Measurements from ENCODE around the gene POLD1.
"Not testable (repeated sequence)": the region's sequence is repeated elsewhere in the genome, so short reads cannot be mapped to it uniquely, and the experiment has no call there.

POLD1 gene

DNA sequence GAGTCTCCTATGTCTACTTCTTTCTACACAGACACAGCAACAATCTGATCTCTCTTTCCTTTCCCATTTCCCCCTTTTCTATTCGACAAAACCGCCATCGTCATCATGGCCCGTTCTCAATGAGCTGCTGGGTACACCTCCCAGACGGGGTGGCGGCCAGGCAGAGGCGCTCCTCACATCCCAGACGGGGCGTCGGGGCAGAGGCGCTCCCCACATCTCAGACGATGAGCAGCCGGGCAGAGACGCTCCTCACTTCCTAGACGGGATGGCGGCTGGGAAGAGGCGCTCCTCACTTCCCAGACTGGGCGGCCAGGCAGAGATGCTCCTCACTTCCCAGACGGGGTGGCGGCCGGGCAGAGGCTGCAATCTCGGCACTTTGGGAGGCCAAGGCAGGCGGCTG, 6.8 kb downstream of the POLD1 start:
- not testable (repeated sequence) for DNase-seq (ENCODE audit: low spot score)

DNA sequence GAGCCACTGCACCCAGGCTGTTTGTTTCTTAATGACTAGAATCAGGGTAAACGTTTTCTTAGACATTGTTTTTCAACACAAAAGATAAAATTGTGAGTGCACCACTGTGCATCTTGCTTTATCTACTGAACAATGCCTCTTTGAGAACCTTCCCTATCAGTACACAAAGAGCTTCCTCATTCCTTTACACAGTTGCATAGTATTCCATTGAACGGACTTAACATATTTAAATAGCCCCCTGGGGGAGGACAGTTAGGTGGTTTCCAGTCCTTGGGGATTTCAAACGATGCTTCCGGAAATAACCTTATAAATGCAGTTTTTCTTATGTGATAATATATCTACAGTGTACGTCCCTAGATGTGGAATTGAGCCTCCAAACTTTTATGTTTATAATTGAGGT, 8.6 kb downstream of the POLD1 start:
- DNase-seq (ENCODE audit: low spot score), result no peak

DNA sequence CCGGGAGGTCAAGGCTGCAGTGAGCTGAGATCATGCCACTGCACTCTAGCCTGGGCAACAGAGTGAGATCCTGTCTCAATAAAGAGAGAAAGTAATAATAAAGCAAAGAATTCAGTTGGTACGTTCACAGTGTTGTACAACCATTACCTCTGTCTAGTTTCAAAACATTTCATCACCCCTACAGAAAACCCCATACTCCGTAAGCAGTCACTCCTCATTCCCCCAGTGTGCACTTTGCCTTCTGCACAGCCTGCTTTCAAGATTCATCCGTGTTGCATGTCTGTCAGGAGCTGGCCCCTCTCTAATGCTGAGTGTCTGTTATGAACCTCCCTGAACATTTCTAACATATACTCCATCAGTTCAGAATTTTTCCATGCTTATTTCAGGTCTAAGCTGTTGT, 9.4 kb downstream of the POLD1 start:
- DNase-seq (ENCODE audit: low spot score), result no peak

DNA sequence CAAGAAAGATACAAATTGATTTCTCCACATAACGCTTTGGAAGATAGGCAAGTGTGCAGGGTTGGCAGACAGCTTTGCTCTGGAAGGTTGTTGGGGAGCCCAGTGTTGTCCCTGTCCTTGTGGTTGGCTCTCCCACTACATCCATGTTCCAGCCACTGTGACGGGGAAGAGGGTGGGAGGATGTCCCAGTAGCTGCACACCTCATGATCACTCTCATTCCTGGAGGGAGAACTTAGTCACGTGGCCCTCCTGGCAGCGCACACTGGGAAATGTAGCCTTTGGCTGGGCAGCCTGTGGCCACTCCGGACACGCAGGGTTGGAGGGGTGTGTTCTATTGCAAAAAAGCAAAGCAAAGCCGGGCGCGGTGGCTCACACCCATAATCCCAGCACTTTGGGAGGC, 9.9 kb downstream of the POLD1 start:
- DNase-seq (ENCODE audit: low spot score), result no peak

DNA sequence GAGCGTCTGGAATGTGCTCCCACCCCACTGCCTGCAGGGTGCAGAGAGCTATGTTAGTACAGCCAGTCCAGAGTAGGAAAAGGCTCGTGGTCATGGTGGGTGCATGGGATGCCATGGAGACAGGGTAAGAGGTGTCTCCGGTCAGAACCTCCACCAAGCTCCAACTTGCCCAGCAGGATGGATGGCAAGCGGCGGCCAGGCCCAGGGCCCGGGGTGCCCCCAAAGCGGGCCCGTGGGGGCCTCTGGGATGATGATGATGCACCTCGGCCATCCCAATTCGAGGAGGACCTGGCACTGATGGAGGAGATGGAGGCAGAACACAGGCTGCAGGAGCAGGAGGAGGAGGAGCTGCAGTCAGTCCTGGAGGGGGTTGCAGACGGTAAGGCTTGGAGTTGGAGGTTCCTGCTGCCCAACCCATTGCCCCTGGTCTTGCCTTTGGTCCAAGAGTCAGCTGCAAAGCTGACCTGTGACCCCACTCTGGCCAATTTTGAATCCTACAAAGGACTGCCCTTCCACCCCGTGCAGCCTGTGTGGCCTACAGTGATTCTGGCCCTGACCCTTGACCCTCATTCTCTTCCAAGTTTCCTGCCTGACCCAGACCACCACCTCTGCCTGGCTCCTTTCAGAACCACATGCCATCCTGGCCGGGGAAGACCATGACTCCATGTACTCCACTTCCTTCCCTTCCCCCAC, 14.7 kb downstream of the POLD1 start:
- no peak for DNase-seq (ENCODE audit: low spot score)

DNA sequence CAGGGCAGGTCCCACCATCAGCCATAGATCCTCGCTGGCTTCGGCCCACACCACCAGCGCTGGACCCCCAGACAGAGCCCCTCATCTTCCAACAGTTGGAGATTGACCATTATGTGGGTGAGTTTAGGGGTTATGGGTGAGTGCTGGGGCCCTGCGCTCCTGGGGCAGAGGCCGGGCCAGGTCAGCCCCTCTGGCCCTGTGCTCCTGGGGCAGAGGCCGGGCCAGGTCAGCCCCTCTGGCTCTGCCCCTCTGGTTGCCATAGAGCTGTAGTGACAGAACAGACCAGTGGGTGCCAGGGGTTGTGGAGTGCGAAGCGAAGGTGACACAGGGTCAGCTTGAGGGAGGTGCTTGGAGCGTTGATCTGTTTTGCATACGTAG, 15.2 kb downstream of the POLD1 start:
- no peak for DNase-seq (ENCODE audit: low spot score)

DNA sequence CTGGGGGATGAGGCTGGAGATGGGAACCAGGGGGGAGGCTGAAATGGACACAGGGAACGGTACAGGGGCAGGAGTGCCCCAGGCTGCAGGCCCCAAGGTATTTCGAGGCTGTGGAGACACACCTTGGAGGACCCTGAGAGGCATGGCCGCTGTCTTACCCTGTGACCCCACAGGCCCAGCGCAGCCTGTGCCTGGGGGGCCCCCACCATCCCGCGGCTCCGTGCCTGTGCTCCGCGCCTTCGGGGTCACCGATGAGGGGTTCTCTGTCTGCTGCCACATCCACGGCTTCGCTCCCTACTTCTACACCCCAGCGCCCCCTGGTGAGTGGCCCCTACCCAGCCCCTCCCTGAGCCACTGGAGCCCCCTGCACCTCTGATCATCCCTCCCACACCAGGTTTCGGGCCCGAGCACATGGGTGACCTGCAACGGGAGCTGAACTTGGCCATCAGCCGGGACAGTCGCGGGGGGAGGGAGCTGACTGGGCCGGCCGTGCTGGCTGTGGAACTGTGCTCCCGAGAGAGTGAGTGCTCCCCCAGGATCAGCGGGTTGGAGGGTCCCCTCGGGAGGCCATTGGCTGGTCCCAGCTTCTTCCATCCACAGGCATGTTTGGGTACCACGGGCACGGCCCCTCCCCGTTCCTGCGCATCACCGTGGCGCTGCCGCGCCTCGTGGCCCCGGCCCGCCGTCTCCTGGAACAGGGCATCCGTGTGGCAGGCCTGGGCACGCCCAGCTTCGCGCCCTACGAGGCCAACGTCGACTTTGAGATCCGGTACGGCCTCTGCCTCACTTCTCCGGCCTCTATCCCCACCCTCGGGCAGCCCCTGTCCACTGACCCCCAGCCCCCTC, 17.7 kb downstream of the POLD1 start:
- DNase-seq (ENCODE audit: low spot score), result no peak

DNA sequence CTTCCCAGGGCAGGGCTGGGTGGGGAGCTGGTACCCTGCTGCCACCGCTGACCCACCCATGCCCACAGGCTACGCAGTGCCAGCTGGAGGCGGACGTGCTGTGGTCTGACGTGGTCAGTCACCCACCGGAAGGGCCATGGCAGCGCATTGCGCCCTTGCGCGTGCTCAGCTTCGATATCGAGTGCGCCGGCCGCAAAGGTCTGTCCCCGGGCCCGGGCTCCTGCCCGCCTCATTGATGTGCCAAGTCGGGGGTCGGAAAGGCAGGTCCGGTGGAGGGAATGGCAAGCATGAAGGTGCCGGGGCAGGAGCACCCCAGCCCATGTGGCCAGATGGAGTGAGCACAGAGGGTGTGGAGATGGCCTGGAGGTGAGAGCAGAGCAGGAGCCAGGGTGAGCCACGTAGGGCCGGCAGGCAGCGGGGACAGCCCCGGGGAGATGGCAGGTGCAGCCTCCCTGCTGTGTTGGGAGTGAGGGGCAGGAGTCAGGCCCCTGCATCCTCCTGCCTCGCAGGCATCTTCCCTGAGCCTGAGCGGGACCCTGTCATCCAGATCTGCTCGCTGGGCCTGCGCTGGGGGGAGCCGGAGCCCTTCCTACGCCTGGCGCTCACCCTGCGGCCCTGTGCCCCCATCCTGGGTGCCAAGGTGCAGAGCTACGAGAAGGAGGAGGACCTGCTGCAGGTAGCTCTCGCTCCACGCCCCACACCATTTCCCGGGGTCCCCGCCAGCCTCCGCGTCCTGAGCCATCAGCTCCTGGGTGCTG, 18.6 kb downstream of the POLD1 start:
- no peak for DNase-seq (ENCODE audit: low spot score)

DNA sequence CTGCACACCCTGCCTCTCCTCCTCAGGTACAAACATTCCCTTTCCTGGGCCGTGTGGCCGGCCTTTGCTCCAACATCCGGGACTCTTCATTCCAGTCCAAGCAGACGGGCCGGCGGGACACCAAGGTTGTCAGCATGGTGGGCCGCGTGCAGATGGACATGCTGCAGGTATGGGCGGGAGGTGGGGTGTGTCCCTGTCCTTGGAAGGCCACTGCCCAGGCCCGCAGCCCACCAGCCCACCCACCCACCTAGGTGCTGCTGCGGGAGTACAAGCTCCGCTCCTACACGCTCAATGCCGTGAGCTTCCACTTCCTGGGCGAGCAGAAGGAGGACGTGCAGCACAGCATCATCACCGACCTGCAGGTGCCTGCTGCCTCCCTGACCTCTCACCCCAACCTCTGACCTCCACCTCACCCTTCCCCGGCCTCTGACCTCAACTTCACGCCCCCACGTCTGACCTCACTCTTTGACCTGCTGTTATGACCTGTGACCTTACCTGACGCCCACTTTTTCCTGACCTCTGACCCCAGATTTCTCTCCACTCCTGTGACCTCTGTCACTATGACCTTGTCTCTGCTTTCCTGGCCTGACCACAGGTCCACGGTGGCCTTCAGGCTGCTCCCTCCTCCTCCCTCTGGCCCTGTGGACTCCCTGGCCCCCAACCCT, 22.1 kb downstream of the POLD1 start:
- no peak for DNase-seq (ENCODE audit: low spot score)

DNA sequence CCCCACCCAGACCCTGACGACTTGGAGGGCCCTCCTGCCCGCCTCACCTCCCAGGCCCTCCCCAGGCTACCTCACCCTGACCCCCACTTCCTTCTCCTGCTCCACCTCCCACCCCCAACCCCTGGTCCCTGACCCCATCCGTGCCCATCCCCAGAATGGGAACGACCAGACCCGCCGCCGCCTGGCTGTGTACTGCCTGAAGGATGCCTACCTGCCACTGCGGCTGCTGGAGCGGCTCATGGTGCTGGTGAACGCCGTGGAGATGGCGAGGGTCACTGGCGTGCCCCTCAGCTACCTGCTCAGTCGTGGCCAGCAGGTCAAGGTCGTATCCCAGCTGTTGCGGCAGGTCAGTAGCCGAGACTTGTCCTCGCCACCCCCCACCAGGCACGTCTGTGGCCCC, 22.7 kb downstream of the POLD1 start:
- DNase-seq (ENCODE audit: low spot score), result no peak

DNA sequence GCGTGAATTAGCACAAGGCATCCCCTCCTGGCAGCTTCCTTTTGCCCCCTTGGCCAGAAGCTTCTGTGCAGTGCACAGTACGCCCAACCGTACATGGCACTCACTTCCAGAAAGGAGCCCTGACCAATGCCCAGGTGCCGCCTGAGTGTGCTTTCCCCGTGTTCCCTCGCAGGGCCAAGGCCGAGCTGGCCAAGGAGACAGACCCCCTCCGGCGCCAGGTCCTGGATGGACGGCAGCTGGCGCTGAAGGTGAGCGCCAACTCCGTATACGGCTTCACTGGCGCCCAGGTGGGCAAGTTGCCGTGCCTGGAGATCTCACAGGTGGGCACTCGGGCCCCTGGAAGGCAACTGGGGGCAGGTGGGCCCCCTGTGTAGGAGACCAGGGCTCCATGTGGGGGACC, 25.2 kb downstream of the POLD1 start:
- DNase-seq (ENCODE audit: low spot score), result no peak

DNA sequence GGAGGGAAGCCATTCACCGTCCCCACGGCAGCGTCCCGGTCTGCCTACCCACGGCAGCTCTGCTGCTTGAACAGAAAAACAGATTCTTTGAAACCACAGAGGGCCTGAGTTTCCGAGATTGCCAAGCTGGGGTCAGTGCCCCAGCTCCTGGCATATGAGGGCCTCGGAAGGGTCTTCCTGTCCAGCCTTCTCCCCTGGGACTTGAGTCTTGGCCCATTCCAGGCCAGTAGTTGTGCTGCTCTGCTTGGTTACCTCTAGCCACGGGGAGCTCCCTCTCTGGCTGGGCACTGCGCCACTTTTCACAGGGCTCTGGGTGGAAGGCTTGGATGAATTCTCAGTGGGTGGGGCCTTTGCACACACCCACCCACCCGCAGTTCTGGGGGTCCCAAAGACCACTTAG, 26.0 kb downstream of the POLD1 start:
- DNase-seq (ENCODE audit: low spot score), result no peak

DNA sequence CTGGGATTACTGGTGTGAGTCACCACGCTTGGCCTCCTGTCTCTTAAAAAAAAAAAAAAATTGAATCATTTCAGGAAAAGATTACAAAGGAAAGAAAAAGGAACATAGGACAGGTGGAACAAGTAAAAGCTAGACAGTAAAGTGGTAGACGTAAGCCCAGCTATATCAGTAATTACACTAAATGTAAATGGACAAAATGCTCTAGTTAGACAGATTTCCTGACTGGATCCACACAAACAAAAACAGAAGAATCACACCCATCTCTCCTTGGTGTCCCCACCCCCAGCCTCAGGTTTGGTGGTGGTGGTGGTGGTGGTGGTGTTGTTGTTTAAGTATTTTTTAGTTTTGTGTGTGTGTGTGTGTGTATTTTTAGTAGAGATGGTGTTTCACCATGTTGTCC, 28.3 kb downstream of the POLD1 start:
- no peak for DNase-seq (ENCODE audit: low spot score)

DNA sequence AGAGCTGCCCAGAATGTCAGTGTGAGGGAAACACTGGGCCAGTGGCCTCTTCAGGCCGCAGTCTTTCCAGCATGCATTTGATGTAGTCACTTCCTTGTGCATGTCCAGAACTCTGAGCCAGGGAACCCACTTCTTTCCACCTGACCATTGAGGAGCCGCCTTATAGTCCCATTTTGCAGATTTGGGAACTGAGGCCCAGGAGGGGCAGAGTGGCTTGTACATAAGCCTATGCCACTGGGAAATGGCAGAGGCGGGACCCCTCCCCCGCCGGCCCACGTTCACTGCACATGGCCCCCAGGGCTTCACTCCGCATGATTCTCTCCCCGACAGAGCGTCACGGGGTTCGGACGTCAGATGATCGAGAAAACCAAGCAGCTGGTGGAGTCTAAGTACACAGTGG, 28.9 kb downstream of the POLD1 start:
- DNase-seq (ENCODE audit: low spot score), result no peak

DNA sequence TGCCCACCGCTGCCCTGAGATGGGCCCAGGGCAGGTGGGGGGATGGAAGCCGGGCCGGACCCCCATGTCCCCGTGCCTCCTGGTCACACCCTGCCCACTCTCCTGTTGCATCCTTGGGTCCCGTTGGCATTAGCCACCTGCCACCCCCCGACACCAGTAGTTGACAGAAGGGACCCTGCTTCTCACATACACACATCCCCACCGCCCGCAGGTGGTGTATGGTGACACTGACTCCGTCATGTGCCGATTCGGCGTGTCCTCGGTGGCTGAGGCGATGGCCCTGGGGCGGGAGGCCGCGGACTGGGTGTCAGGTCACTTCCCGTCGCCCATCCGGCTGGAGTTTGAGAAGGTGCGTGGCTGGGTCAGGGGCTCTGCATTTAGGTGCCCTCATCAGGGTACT, 29.4 kb downstream of the POLD1 start:
- no peak for DNase-seq (ENCODE audit: low spot score)

DNA sequence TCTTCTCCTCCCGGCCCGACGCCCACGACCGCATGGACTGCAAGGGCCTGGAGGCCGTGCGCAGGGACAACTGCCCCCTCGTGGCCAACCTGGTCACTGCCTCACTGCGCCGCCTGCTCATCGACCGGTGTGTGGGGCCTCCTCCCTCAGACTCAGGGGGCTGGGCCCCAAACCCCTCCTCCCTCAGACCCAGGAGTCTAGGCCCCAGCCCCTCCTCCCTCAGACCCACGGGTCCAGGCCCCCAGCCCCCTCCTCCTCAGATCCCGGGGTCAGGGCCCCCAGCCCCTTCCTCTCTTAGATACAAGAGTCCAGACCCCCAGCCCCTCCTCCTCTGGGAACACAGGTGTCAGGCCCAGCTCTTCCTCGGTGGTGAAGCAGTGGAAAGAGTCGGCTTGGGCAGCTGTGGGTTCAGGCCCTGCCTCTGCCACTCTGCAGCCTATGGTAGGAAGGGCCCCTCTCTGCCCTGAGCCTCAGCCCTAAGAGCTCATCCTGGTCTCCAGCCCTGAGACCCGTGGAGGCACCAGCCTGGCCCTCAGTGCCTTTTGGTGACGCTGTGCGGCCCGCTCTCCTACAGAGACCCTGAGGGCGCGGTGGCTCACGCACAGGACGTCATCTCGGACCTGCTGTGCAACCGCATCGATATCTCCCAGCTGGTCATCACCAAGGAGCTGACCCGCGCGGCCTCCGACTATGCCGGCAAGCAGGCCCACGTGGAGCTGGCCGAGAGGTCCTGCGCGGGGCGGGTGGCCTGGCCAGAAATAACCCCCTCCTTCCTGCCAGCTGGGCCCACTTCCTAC, 30.9 kb downstream of the POLD1 start:
- no peak for DNase-seq (ENCODE audit: low spot score)

DNA sequence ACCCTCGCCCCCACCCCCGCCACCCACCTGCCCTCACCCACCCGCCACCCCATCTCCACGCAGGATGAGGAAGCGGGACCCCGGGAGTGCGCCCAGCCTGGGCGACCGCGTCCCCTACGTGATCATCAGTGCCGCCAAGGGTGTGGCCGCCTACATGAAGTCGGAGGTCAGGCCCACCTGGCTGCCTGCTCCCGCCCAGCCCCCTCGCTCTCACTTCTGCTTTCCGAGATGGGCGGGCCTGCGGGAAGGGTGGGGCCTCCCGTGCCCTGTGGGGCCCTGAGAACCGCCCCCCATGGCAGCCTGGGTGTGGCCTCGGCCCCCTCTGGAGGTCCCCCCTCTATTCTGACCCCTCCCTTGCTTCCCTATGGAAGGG, 31.5 kb downstream of the POLD1 start:
- no peak for DNase-seq (ENCODE audit: low spot score)

DNA sequence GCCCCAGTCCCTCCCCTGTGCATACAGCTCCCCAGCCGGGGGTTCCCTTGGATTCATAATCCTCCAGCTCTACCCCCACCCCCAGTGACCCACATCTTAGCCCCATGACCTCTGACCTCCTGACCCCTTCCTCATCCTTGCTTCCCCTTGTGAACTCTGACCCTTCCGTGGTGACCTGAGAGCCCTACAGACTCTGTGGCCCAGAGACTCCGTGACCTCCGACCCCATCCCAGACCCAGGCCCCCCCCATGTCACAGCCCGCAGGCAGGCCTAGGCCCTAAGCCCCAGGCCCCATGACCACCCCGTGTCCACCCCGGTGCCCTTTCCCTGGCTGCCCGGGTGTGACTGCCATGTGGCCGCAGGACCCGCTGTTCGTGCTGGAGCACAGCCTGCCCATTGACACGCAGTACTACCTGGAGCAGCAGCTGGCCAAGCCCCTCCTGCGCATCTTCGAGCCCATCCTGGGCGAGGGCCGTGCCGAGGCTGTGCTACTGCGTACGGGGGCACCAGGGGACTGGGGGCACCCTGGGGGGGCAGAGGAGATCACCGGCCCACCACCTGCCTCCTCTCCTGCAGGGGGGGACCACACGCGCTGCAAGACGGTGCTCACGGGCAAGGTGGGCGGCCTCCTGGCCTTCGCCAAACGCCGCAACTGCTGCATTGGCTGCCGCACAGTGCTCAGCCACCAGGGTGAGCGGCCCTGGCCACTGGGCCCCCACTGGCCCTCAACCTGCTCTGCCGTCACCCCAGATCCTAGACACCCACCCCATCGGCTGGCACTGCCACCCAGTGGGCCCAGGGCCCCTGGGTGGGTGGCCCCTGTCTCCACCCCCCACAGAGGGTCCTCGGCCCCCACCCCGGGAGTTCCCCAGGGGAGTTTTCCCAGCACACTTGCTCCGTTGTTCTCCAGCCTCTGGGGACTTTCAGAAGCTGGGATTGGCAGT, 32.2 kb downstream of the POLD1 start:
- no peak for DNase-seq (ENCODE audit: low spot score)

DNA sequence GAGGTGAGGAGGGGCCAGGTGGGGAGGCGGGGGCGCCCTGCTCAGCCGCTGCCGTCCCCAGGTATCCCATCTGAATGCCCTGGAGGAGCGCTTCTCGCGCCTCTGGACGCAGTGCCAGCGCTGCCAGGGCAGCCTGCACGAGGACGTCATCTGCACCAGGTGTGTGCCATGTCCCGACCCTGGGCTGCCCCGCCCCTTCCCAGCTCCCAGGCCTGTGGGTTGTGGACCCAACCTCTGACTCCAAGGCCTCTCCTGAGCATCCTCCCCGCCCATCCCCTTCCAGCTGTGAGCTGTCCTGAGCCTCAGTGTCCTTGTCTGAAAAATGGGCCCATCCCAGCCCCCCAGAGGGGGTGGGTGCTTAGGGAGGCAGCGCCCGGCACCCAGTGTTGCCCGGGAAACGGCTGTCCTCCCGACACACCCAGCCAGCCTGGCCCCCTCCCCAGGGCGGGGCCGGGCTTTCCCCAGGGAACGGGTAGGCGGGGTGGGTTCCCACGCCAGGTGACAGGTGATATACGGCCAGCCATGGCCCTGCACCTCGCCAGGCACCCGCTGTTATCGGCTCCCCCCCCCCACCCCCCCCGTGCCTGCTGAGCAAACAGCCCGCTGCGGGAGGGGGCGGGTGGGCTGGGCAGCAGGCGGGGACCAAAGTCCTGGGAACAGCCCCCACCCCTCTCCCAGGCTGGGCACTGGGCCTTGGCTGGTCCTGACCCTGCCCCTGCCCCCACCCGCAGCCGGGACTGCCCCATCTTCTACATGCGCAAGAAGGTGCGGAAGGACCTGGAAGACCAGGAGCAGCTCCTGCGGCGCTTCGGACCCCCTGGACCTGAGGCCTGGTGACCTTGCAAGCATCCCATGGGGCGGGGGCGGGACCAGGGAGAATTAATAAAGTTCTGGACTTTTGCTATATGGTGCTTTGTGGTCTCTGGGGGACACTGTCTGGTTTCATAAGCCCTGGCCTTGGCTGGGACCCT, 33.2 kb downstream of the POLD1 start:
- no peak for DNase-seq (ENCODE audit: low spot score)

Data from putamen (tissue), 1 donor.